Measurements from ENCODE around the gene FKBP5.
"Not testable (repeated sequence)": the region's sequence is repeated elsewhere in the genome, so short reads cannot be mapped to it uniquely, and the experiment has no call there.

Gene FKBP5

GRCh38 chr6:35690006-35690405 is 1.3 kb upstream of the FKBP5 start:
- not testable (repeated sequence) for DNase-seq (ENCODE audit: low read depth)

DNA sequence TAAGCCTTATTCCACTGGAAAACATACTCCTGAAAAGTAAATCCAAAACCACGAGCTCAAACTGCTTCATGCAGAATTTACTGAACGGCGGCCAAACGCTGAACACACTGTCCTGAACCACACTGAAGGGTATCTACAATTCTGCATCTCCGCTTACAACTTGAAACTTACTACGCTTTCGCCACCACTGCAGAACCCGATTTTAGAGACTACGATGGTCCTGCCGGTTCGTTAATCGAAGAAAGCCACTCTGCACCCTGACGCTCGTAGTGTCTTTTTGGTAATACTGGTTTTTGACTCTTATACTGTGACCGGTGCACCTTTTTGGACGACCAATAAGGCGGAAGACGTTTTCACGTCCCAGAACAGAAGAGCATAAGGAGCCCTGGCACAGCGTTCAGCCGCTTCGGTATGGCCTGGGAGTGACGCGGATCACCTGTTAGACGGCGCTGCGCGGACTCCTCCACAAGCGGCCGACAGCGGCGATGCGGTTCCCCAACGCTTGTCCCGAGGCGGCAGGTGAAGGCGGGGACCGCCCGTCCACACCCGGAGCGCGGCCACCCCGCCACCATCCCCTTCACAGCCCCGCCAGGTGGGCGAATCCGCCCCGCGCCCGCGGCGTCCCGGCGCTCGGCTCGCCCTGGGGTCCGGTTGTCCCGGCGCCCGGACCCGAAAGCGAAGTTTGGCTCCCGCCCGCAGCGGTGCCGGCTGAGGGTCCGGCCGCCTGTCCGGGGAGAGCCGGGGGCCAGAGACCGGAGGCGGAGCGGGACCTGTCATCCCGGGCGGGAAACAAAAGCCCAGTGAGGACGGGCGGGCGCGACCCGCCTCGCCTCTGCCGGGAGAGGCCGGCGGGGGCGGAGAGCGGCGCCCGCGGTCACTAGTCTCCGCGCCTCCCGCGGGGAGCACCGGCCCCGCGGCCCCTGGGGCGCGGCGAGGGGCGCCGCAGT is 784 bp downstream of the FKBP5 start:
- DNase-seq (ENCODE audit: low read depth), result peak; percentile 50

DNA sequence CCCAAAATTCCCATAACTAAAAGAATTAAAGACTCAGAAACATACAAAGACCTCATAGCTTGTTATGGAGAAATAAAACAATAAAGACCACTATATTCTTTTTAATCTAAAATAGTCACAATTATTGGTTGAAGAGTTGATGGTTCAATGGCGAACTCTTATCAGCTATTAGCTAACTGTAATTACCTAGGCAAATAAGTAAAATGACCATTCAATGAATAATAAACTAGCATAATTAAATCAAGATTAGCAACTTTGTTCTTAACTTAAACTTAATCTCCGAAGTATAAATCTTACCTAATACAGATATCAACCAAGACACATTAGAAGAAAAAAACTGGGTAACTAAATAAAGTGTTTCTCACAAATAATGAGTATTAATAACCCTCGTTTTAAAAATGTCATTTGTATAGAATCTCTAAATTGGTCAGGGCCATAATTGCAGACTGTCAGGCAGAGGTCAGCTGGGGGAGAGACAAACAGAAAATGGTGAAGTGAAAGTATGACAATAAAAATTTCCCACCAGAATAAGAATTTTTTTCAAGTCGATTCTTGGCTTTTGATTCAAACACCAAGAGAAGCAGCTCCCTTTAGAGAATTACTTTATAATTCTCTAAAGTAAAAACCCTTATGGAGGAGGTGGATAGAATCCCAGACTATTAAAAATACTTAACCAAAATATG is 1.7 kb downstream of the FKBP5 start:
- DNase-seq (ENCODE audit: low read depth), result no peak

DNA sequence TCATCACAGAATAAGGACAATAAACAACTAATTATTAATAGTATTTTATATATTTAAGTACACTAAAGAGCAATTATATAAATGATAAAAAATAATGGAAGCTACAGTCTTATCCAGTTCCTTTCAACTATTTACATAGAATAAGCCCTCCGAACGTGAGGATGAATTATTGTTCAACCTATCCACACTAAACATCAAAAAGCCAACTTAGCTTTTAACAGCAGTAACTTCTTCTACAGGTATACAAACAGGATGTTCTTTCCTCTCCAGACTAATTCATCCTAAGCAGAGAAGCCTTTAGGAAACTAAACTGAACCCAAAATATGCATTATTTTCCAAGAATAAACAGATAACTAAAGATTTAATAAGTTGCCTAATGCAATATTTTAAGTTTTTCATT is 2.3 kb downstream of the FKBP5 start:
- DNase-seq (ENCODE audit: low read depth), result no peak

GRCh38 chr6:35683267-35683666 is 5.4 kb downstream of the FKBP5 start:
- DNase-seq (ENCODE audit: low read depth), result no peak

DNA sequence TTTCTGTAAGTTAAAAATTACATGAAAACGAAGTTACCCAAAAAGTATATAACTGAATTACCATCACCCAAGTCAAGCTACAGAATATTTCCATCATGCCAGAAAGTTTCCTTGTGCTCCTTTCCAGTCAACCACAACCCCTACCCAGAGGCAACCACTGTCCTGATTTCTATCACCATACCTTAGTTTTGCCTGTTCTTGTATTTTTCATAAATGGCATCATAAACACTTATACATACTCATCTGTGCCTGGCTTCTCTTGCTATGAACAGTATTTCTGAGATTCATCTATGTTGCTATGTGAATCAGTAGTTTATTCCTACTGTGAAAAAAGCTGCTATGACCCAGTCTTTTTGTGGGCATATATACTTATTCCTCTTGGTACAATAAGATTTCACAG is 7.4 kb downstream of the FKBP5 start:
- no peak for DNase-seq (ENCODE audit: low read depth)

DNA sequence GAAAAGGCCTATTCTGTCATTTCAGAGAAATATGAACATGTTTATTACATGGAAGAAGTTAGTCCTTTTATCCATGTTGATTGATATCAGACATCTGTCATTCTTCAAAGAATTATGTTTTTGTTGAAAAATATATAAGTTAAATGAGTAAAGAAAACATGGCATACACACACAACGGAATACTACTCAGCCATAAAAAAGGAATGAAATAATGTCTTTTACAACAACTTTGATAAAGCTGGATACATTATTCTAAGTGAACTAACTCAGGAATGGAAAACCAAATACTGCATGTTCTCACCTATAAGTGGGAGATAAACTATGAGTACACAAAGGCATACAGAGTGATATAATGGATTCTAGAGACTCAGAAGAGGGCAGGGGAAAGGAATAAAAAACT is 9.3 kb downstream of the FKBP5 start:
- no peak for DNase-seq (ENCODE audit: low read depth)

GRCh38 chr6:35678814-35679213 is 9.9 kb downstream of the FKBP5 start:
- no peak for DNase-seq (ENCODE audit: low read depth)

- no peak for DNase-seq (ENCODE audit: low read depth)
Measured at GRCh38 chr6:35678021-35678654, 10.6 kb downstream of the FKBP5 start.

GRCh38 chr6:35677456-35677855 is 11.3 kb downstream of the FKBP5 start:
- no peak for DNase-seq (ENCODE audit: low read depth)

GRCh38 chr6:35675871-35676459 is 12.8 kb downstream of the FKBP5 start:
- DNase-seq (ENCODE audit: low read depth), result no peak

DNA sequence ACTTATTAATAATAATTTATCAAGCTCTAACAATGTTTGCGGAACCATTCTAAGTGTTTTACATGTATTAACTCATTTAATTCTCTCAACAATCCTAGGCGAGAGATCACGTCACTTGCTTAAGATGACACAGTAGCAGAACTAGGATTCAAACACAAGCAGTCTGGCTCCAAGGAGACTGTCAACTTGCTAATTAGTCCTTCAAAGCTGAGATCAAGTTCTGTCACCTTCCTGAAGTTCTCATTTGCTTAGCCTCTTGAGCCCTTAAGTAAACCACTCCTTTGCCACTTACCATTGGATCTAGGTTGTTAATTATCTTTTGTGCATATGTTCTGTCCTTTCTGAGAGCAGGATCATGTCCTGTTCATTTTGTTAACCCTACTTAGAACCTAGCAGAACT is 14.1 kb downstream of the FKBP5 start:
- no peak for DNase-seq (ENCODE audit: low read depth)

DNA sequence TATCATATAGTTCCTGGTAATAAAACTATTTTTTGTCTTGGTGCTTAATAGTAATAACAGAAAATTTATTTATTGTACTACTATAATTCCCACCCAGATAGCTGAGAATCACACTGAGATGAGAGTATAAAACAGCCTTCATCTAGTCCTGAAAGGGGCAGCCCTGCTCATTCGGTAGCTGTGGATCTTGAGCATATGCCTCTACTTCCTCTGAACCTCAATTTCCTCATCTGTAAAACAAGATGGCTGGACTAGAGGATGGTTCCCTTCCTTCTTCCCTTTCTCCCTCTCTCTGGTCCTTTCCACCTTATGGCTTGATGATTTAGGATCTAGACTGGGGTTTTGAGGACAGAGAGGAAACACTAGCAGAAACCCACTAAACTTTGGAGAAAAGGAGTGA is 15.0 kb downstream of the FKBP5 start:
- no peak for DNase-seq (ENCODE audit: low read depth)

DNA sequence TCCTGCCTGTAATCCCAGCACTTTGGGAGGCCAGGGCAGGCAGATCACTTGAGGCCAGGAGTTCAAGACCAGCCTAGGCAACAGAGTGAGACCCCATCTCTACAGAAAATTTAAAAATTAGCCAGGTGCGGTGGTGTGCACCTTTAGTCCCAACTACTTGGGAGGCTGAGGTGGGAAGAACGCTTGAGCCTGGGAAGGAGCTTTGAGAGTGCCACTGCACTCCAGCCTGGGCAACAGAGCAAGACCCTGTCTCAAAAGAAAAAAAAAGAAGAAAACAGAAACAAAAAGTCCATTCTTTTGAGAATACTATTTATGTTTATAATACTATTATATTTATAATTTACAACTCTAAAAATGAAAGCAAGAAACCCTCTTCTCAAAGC is 15.4 kb downstream of the FKBP5 start:
- not testable (repeated sequence) for DNase-seq (ENCODE audit: low read depth)

- not testable (repeated sequence) for DNase-seq (ENCODE audit: low read depth)
Measured at GRCh38 chr6:35670453-35670852, 18.3 kb downstream of the FKBP5 start.

- no peak for DNase-seq (ENCODE audit: low read depth)
Measured at GRCh38 chr6:35669451-35670045, 19.2 kb downstream of the FKBP5 start.

- no peak for DNase-seq (ENCODE audit: low read depth)
Measured at GRCh38 chr6:35668744-35669450, 19.8 kb downstream of the FKBP5 start.

DNA sequence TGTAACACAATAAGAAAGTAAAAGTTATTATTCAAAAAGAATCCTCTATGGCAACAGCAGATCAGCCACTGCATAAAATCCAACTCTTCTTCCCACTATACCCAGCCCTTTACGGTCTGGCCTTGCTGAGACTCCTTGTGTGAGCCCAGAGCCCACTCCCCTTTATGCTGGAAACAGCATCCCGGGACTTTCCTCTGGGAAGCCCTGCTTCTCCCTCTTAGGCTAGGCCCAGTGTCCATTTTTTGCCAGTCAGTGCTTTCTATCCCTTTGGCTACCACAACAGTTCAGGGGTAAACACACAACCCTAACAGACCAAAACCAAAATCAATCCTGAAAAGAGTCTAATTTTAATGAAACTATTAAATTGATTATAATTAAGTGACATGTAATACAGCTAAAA is 20.6 kb downstream of the FKBP5 start:
- no peak for DNase-seq (ENCODE audit: low read depth)

- DNase-seq (ENCODE audit: low read depth), result no peak
Measured at GRCh38 chr6:35665573-35665972, 23.1 kb downstream of the FKBP5 start.

GRCh38 chr6:35664945-35665344 is 23.8 kb downstream of the FKBP5 start:
- no peak for DNase-seq (ENCODE audit: low read depth)

DNA sequence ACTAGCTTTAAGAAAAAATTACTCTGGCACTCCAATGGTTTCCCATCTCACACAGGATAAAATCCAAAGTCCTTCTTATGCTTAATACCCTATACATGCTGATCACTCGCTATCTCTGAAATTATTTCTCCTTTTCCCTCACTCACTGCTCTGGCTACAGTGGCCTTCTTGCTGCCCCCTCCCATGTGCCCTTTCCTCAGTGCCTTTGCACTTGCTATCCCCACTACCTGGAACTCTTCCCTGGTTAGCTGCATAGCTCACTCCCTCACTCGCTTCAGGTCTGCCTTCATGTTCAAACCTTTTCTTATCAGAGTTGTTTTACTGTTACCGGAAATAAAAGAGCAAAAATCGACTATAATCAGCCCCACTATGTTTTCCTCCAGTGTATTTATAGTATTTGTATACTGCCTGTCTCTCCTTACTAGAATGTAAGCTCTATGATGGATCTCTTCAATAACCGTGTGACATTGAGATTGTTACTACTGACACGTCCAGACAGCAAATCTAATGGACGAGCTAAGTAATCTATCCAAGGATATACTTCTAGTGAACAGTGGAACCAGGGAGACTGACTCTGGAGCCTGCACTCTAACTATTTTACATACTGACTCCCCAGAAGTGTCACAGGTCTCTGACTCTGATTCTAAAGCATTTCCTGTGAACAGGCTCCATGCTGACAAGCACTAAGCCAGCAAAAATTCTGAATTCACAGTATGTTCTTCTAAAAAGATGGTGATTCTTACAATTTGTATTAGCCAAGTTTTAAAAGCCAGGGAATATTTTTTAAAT is 25.1 kb downstream of the FKBP5 start:
- DNase-seq (ENCODE audit: low read depth), result no peak

Data from activated T-helper 9 cell treated with anti-CD3 and anti-CD28 coated beads, Interleukin-2, amount 50 U/mL, for 16 hours (primary cell).